T-cell (primary cell): ENCODE results near the gene OTUD7B. TPM values are rescaled to one million over a fixed set of nuclear protein-coding genes. Genes with fewer than 3 reads are reported as not detected.
A peak's percentile ranks its signal among the peaks of the same experiment; 100 is the strongest.

Experiments
- ATAC-seq, 4 experiments: fragments of 200-7000 bp in 3 of 4; fragments of 150-1000 bp in 1 of 4; cut with Tn5 transposase; replicated peaks in 1 of 4; 1 replicate in 3 of 4; 2 replicates in 1 of 4; pipeline ENCODE4 v1.10.0; 2021; ENCODE audit warnings: moderate library complexity in 3 of 4, mild to moderate bottlenecking in 2 of 4, moderate number of reproducible peaks in 1 of 4
- CTCF ChIA-PET, 2 donors: fragments of 300-600 bp; sonication (Branson Sonifier 250); formaldehyde crosslinking; loops; one replicate each; lab custom pipeline; 2022; ENCODE audit warnings: antibody characterized with exemption in 2 of 2; lab: Charles Lee
- POLR2A ChIA-PET, 2 donors: fragments of 300-600 bp; sonication (Branson Sonifier 250); formaldehyde crosslinking; loops; one replicate each; lab custom pipeline; 2022; ENCODE audit warnings: antibody characterized with exemption in 2 of 2; lab: Charles Lee
- DNase-seq, 35 experiments: peaks; one replicate each; pipeline versions ENCODE4 v3.0.0 to v3.0.0-alpha.2; 2013 to 2023
- H3K27ac ChIP-seq: one replicate; pipeline ENCODE4 v1.5.1; 2013; ENCODE audit warnings: low read length
- H3K27me3 ChIP-seq, 2 experiments: replicated peaks in 1 of 2; 1 replicate in 1 of 2; 2 replicates in 1 of 2; pipeline versions ENCODE4 v1.6.1 to v1.7.0; 2013; ENCODE audit warnings: low read length in 1 of 2, mixed read lengths in 1 of 2; ENCODE audit not compliant: control insufficient read depth in 2 of 2, insufficient read depth in 2 of 2; ENCODE audit errors: extremely low read depth in 1 of 2
- H3K36me3 ChIP-seq, 2 donors: 1 replicate in 1 of 2; 2 replicates in 1 of 2; pipeline versions ENCODE4 v1.6.1 to v1.7.0; 2013; ENCODE audit warnings: low read length in 1 of 2; ENCODE audit not compliant: control insufficient read depth in 2 of 2, insufficient read depth in 1 of 2; ENCODE audit errors: extremely low read depth in 1 of 2
- H3K4me1 ChIP-seq, 2 experiments: 1 replicate in 1 of 2; 2 replicates in 1 of 2; pipeline versions ENCODE4 v1.6.1 to v1.7.0; 2013; ENCODE audit warnings: low read length in 2 of 2, mixed read lengths in 1 of 2; ENCODE audit not compliant: insufficient read depth in 2 of 2, control insufficient read depth in 1 of 2; ENCODE audit errors: extremely low read depth in 1 of 2
- H3K4me3 ChIP-seq, 2 donors: 1 replicate in 1 of 2; 2 replicates in 1 of 2; pipeline versions ENCODE4 v1.5.1 to v1.7.0; 2013; ENCODE audit warnings: mild to moderate bottlenecking in 2 of 2, low read length in 1 of 2, moderate library complexity in 1 of 2; ENCODE audit not compliant: control insufficient read depth in 1 of 2; ENCODE audit errors: extremely low read depth in 1 of 2
- H3K9me3 ChIP-seq: 2 replicates; pipeline ENCODE4 v1.7.0; 2013
- H3K27ac Mint-ChIP-seq, 2 donors: one replicate each; pipeline ENCODE4 v1.8.0; 2020 to 2021; ENCODE audit warnings: mild to moderate bottlenecking in 2 of 2, mixed read lengths in 2 of 2
- H3K27me3 Mint-ChIP-seq, 2 donors: one replicate each; pipeline ENCODE4 v1.8.0; 2021 to 2022; ENCODE audit warnings: mixed read lengths in 2 of 2
- H3K36me3 Mint-ChIP-seq: one replicate; pipeline ENCODE4 v1.8.0; 2021; ENCODE audit warnings: mixed read lengths
- H3K4me1 Mint-ChIP-seq, 3 donors: one replicate each; pipeline ENCODE4 v1.8.0; 2020 to 2022; ENCODE audit warnings: mixed read lengths in 3 of 3, mild to moderate bottlenecking in 1 of 3
- H3K4me3 Mint-ChIP-seq, 3 donors: one replicate each; pipeline ENCODE4 v1.8.0; 2020 to 2022; ENCODE audit warnings: mild to moderate bottlenecking in 3 of 3, mixed read lengths in 3 of 3, moderate library complexity in 3 of 3
- H3K9me3 Mint-ChIP-seq, 3 donors: one replicate each; pipeline ENCODE4 v1.8.0; 2020 to 2022; ENCODE audit warnings: mixed read lengths in 3 of 3
- WGBS: methylation state at CpG from one replicate; pipeline ENCODE4 v1.1.5; 2013; ENCODE audit warnings: missing lambda C conversion rate; ENCODE audit not compliant: insufficient coverage; 5-methylcytosine and 5-hydroxymethylcytosine counted together
- total RNA-seq, 35 experiments: library from RNA in 6 of 35; stranded (reverse) in 6 of 35; fragments of 120-200 nt in 1 of 35; gene quantifications; one replicate each; pipeline versions ENCODE4 v1.2.1 to v1.2.4 and lab custom pipeline; 2013 to 2026

Gene OTUD7B
- total RNA-seq, 5 donors from 2014 or later (not counting 1 experiment from before 2014, with no cell fraction given), result 7.8 to 13.7 (median 10.2) TPM

DNA sequence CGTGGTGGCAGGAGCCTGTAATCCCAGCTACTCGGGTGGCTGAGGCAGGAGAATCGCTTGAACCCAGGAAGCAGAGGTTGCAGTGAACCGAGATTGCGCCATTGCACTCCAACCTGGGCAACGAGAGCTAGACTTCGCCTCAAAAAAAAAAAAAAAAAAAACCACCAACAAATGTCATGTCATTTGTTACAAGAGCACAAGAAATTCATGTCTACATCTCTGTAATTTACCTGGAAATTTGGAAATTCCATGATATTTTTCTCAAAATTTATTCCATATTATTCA, 40.5 kb upstream of the OTUD7B start:
- Mint-ChIP-seq H3K36me3 (peaks cover 5% of the 10 kb centered on the region), H3K4me3 (no peak overlapping the region), H3K27me3 (peaks cover 0 to 4% of the 10 kb centered on the region in 2 donors), H3K4me1 (peaks cover 0 to 4% (median 2%) of the 10 kb centered on the region in 3 donors), H3K9me3 (no peaks in the 10 kb centered on the region), H3K27ac (no peak overlapping the region)
- Histone ChIP-seq H3K27ac (no peak overlapping the region), H3K4me1 (no peaks in the 10 kb centered on the region), H3K27me3 (no peaks in the 10 kb centered on the region), H3K36me3 (no peaks in the 10 kb centered on the region), H3K9me3 (no peaks in the 10 kb centered on the region), H3K4me3 (no peak overlapping the region)
- ATAC-seq (no peak), DNase-seq (no peak)
- 66% methylated on average over 6 of the region's 7 CpGs for WGBS
- CTCF ChIA-PET, result interaction anchor here in 1 of 2 donors (1.0 kb wide), 2 partner anchors 9 to 89 kb away, joined by 3 read pairs; no protein-coding TSS in a partner anchor
- POLR2A ChIA-PET, result no interaction called here

DNA sequence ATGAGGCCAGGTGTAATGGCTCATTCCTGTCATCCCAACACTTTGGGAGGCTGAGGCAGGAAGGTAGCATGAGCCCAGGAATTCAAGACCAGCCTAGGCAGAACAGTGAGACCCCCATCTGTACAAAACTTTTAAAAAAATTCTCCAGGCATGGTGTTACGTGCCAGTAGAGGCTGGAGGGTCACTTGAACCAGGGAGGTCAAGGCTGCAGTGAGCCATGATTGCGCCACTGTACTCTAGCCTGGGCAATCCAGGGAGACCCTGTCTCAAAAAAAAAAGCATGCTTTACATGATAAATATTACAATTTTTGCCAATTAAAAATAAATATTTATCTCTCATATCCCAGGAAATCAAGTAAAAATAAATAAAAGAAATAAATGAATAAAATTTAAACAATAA, 39.4 kb upstream of the OTUD7B start:
- Mint-ChIP-seq H3K9me3 (no peaks in the 10 kb centered on the region), H3K4me1 (peaks cover 0 to 4% (median 2%) of the 10 kb centered on the region in 3 donors), H3K4me3 (no peak overlapping the region), H3K27ac (no peak overlapping the region), H3K36me3 (peaks cover 5% of the 10 kb centered on the region), H3K27me3 (peaks cover 0 to 4% of the 10 kb centered on the region in 2 donors)
- POLR2A ChIA-PET, result no interaction called here
- no peak for DNase-seq
- ATAC-seq, result no peak
- WGBS, result 71% methylated on average over 1 of the region's 2 CpGs
- Histone ChIP-seq H3K9me3 (no peaks in the 10 kb centered on the region), H3K4me1 (no peaks in the 10 kb centered on the region), H3K4me3 (no peak overlapping the region), H3K36me3 (no peaks in the 10 kb centered on the region), H3K27ac (no peak overlapping the region), H3K27me3 (peaks cover 0 to 3% of the 10 kb centered on the region in 2 experiments)
- CTCF ChIA-PET, result interaction anchor here in 1 of 2 donors (0.6 to 1.0 kb wide), 5 partner anchors 8 to 1247 kb away, joined by 3 to 4 read pairs (median 3); no protein-coding TSS in a partner anchor

DNA sequence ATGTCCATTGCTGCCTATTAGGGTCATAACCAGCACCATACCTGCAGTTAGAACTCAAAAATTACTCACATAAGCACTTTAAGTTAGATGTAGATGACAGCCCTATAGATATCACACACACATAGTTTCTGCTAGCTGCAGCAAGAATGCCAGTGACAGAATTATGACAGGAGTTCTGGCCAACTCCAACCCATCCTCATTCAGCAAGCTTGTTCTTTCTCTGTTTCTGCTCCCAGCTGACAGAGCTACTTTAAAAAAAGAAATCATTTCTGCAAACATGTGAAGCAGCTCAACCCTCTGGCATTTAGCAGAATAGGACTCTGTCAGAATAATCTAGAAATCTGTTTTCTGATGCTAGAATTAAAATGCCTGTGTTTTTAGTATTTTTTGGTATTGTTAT, 23.8 kb upstream of the OTUD7B start:
- Histone ChIP-seq H3K27ac (no peak overlapping the region), H3K36me3 (no peaks in the 10 kb centered on the region), H3K4me3 (no peak overlapping the region), H3K4me1 (no peaks in the 10 kb centered on the region), H3K9me3 (no peaks in the 10 kb centered on the region), H3K27me3 (no peaks in the 10 kb centered on the region)
- ATAC-seq (no peak), DNase-seq (no peak)
- Mint-ChIP-seq H3K36me3 (no peaks in the 10 kb centered on the region), H3K27ac (no peak overlapping the region), H3K27me3 (peaks cover 0 to 2% of the 10 kb centered on the region in 2 donors), H3K4me3 (no peak overlapping the region), H3K9me3 (no peaks in the 10 kb centered on the region), H3K4me1 (no peaks in the 10 kb centered on the region)
- ChIA-PET CTCF (no interaction called here), POLR2A (no interaction called here)

DNA sequence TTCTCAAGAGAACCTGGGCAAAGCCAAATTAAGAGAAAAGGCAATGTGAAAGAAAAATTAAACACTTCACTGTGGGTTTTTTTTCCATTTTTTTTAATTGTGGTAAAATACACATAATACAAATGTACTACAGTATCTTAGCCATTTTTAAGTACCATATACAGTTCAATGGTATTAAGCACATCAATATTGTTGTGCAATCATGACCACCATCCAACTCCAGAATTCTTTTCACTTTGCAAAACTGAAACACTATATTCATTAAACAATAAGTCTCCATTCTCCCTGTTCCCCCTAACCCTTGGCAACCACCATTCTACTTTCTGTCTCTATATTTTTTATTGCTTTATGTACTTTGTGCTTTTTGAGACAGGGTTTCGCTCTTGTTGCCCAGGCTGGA, 17.8 kb upstream of the OTUD7B start:
- no peaks in the 10 kb centered on the region for H3K4me1 Mint-ChIP-seq
- POLR2A ChIA-PET, result no interaction called here

DNA sequence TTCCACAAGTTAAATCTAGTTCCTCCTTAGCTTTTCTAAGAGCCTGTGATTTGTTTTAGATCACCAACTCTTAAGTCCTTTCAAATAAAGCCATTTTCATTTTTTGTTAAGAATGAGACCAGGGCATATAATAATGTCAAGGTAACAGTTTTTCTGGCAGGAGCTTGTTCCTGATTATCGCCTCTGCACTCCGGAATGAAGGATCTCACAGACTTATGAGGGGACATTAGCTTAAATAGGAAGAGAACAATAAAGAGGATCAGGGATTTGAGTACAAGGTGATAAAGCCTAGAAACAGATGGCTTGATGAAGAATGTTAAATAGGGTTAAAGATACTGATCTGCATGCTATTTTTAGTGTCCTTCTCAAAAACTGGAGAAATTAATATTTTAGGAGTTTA, 13.6 kb upstream of the OTUD7B start:
- ChIA-PET CTCF (no interaction called here), POLR2A (interaction anchor here in 1 of 2 donors (0.7 kb wide), 1 partner anchor 224 kb away, joined by 4 read pairs; no protein-coding TSS in a partner anchor)
- H3K4me1 Mint-ChIP-seq, result no peaks in the 10 kb centered on the region
- DNase-seq, result no peak
- H3K27me3 ChIP-seq, result no peaks in the 10 kb centered on the region
- no peak overlapping the region for H3K4me3 Mint-ChIP-seq
- no peaks in the 10 kb centered on the region for H3K36me3 Mint-ChIP-seq
- H3K36me3 ChIP-seq, result no peaks in the 10 kb centered on the region
- no peaks in the 10 kb centered on the region for H3K9me3 ChIP-seq
- H3K27me3 Mint-ChIP-seq, result peaks cover 5 to 7% of the 10 kb centered on the region in 2 donors
- H3K4me3 ChIP-seq, result no peak overlapping the region
- ATAC-seq, result no peak
- 93% methylated on average over 2 of the region's 2 CpGs for WGBS
- H3K4me1 ChIP-seq, result no peaks in the 10 kb centered on the region
- H3K27ac ChIP-seq, result no peak overlapping the region
- no peak overlapping the region for H3K27ac Mint-ChIP-seq
- no peaks in the 10 kb centered on the region for H3K9me3 Mint-ChIP-seq

More for the DNA sequence above, 17.8 kb upstream of the OTUD7B start:
- no peak for DNase-seq
- Histone ChIP-seq H3K4me3 (no peak overlapping the region), H3K27me3 (no peaks in the 10 kb centered on the region), H3K4me1 (no peaks in the 10 kb centered on the region), H3K27ac (no peak overlapping the region), H3K9me3 (no peaks in the 10 kb centered on the region), H3K36me3 (no peaks in the 10 kb centered on the region)
- Mint-ChIP-seq H3K27me3 (peaks cover 2 to 7% of the 10 kb centered on the region in 2 donors), H3K9me3 (no peaks in the 10 kb centered on the region), H3K36me3 (no peaks in the 10 kb centered on the region), H3K27ac (peak overlapping the region in 1 of 2 donors; percentile 19), H3K4me3 (no peak overlapping the region)
- WGBS, result no CpG with 5 or more reads among the region's 1 CpG
- CTCF ChIA-PET, result interaction anchor here in 1 of 2 donors (0.7 kb wide), 1 partner anchor 50 kb away, joined by 3 read pairs; no protein-coding TSS in a partner anchor
- no peak for ATAC-seq

DNA sequence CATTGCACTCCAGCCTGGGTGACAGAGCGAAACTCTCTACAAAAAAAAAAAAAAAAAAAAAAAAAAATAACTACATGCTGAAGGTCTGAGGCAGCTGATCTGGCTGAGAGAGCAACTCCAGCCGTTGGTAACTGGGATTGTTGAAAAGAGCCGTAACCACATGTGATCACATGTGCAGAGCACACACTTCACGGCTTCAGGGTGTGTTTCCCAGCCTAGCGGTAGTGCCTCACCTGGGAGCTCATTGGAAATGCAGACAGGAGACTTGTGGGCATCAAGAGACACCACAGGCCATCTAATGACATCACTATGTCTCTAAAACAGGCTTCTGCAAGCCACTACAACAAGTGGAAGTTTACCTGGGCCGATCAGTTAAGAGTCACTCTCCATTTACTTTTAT, 11.8 kb upstream of the OTUD7B start:
- DNase-seq (no peak), ATAC-seq (no peak)
- Histone ChIP-seq H3K27ac (no peak overlapping the region), H3K36me3 (no peaks in the 10 kb centered on the region), H3K27me3 (no peaks in the 10 kb centered on the region), H3K9me3 (no peaks in the 10 kb centered on the region), H3K4me1 (no peaks in the 10 kb centered on the region), H3K4me3 (no peak overlapping the region)
- ChIA-PET CTCF (interaction anchor here in 1 of 2 donors (0.6 kb wide), 1 partner anchor 165 kb away, joined by 3 read pairs; no protein-coding TSS in a partner anchor), POLR2A (no interaction called here)
- Mint-ChIP-seq H3K4me1 (no peaks in the 10 kb centered on the region), H3K27ac (no peak overlapping the region), H3K9me3 (no peaks in the 10 kb centered on the region), H3K4me3 (no peak overlapping the region), H3K36me3 (no peaks in the 10 kb centered on the region), H3K27me3 (peaks cover 5 to 7% of the 10 kb centered on the region in 2 donors)
- 85% methylated on average over 4 of the region's 6 CpGs for WGBS
